CD4-positive, alpha-beta T cell treated with Interferon alpha-2 for 1 hour (primary cell): ENCODE data around the gene LPCAT1.
"Not testable (repeated sequence)": the region's sequence is repeated elsewhere in the genome, so short reads cannot be mapped to it uniquely, and the experiment has no call there.

Source experiments
- DNase-seq, 2 donors: peaks; one replicate each; pipeline ENCODE4 v3.0.0-alpha.2; 2020 to 2022

The LPCAT1 gene

DNA sequence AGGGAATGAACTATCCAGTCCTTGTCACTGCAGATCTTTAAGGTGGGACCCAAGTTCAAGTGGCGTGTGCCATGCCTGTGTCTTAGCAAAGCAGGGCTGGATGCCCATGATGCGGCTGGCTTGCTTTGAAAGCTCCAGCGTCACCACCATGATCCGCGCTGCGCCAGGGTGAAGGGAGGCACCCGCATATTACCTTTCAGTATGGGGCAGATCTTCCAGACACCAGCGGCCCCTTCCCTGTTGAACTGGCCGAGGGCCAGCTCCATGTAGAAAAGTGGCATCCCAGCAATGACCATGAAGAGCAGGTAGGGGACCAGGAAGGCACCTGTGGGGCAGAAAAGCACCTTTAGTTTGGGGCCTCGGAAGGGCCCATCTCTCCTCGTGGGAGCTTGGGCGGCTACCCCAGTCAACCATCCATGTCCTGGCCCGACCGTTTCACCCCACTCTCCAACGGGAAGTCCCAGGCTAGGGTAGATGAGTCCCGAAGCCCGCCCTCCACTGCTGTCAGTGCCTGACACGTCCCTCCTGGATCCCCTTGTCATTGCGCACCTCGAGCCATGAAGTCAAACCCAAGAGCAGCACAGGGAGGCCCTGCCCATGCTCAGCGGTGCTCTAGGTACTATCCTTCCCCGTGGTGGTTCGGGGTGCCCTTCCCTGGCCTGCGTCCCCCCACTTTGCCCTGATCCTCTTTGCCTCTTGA lies 82.4 kb downstream of the LPCAT1 start:
- DNase-seq, result no peak

GRCh38 chr5:1440098-1440493 lies 83.7 kb downstream of the LPCAT1 start:
- no peak for DNase-seq

DNA sequence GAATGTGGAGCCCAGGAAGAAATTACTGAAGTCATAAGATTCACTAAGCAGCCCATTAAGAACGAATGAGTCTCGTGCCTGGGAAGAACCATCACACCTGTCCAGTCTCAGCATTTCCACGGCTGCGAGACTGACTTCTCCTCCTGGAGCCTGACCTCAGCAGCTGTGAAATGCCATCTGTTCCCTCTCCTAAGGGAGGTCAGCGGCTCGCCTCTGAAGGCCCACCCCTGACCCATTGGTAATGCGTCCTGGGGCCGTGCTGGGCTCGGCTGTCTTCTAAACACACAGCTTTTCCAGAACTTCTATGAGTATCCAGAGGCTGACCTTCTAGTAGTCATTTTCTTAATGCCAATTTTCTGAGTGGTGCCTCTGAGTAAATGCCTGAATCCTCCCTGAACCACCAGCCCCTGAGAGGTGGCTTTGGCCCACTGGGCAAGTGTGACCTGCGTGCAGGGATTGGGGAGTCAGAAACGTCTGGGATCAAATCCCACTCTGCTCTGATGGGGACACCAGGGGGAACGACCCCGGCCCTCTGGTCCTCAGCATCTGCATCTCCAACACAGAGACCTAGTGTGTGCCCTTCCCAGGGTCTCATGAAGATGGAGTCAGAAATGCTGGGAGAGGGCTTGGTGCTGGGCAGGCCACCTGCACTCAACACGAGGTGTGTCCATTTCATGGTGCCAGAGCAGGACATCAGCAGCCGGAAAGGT lies 84.2 kb downstream of the LPCAT1 start:
- DNase-seq, result no peak

DNA sequence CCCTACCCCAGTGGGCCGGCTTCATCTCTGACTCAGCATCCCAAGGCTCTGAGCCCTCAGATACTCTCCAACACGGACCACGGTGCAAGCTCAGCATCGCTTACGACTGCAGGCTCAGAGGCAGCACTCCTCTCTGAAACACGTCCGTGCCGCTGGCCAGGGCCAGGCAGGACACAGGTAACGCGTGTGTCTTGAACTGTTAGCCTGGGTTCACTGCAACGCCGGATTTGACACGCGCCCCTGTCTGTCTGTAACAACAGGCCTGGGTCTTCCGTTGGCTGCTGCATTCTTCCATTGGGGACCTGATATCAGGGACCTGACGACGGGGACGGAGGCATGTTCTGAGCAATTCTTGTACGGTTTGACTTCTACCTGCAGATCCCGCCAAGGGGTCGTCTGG lies 84.9 kb downstream of the LPCAT1 start:
- DNase-seq, result no peak

DNA sequence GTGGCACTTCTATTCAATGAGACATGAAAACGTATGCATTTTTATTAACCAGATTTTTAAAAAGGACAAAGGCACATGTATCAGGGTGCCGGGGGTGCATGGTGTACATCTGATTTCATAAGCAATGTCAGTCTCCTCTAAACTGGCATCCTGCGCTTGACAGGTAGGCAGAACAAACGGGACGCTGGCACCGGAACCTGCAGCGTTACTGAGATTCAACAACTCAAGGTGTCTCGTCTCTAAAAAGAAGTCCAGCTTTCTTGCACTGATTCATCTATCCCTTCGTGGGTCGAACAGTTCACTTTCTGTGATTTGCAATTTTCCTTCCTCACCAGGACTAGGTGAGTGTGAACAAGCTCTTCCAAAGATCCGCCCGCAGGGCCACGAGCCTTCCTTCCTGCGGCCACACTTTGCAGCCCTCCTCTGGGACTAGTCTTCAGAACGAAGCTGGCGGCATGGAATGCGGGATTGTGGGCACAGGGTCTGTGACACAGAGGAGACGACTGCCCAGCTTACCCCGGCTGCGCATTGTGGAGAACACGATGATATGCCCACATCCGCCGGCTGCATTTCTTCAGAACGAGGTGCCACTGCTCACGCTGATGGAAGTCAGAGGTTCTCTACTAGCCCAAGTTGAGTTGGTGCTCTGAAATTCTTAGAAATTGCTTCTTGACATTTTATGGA lies 85.7 kb downstream of the LPCAT1 start:
- DNase-seq, result no peak

DNA sequence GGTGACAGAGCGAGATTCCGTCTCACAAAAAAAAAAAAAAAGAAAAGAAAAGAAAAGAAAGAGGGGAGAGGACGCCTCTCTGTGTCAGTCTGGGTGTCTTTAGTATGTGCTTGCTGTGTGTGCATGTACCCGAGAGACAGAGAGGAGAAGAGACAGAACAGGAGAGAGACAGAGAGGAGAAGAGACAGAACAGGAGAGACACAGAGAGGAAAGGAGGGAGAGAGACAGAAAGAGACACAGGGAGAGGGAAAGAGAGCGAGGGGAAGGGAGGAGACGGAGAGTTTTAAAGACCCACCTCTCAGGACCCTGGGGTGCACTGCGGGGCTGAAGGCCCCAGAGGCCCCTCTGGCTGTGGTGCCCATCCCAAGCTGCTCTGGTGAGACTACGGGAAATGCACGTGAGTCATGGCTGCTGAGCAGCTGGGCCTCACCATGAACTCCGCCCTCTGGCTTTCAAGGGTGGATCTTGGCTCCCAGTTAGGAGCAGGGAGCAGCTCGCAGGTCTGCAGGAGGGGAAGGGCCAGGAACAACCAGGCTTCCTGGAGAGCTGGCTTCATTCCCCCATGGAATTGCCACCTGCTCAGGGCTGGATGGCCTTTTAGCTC lies 86.4 kb downstream of the LPCAT1 start:
- DNase-seq, result no peak

DNA sequence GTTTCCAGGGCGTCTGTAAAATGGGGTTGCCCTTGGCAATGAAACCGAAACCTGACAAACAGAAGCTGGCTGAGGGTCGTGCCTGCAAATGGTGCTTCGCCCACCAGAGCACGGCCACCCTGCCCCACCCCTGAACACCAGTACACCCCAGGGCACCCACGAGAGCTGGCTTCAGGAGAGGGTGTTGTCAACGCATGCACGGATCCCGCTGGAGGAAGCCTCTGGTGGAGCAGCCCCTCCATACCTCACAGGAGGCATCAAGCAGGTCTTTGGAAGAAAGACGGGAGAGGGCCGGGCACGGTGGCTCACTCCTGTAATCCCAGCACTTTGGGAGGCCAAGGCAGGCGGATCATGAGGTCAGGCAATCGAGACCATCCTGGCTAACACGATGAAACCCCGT lies 87.1 kb downstream of the LPCAT1 start:
- DNase-seq, result no peak

- no peak for DNase-seq
Observed at GRCh38 chr5:1436036-1436435, 87.7 kb downstream of the LPCAT1 start.

- no peak for DNase-seq
Observed at GRCh38 chr5:1435369-1435768, 88.4 kb downstream of the LPCAT1 start.

DNA sequence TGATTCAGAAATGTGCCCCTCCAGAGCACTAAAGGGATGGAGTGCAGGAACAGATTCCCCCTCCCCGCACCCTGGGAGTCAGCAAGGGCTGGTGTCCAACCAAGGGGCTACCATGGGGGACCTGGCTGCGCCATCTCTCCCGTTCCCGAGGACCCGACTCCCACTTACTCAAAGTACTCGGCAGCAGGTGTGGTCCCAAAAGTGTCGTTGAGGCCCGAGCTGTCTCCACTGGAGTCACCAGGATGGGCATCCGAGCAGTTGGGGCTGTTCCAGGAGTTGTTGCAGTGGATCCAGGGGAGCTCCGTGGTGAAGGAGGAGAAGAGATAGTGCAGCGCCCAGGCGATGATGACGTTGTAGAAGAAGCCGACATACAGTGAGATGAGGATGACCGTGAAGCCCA lies 91.5 kb downstream of the LPCAT1 start:
- no peak for DNase-seq

DNA sequence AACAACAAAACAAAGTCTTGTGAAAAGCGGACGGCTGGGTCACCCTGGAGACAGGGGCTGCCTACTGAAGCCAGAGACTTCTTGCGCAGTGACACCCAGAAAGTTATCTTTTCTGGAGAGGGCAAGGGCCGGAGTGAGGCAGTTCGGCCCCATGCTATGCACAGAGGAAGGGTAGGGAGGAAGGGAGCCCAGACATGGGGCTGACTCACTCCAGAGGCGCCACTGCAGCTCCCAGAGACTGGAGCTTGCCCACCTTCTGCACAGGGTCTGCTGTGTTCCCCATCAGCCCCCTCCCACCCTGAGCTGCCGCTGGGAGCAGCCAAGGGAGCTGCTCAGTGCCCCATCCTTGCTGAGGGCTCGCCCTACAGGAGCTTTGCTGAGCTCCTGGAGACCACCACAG lies 91.9 kb downstream of the LPCAT1 start:
- no peak for DNase-seq

- no peak for DNase-seq
Observed at GRCh38 chr5:1431021-1431811, 92.5 kb downstream of the LPCAT1 start.

DNA sequence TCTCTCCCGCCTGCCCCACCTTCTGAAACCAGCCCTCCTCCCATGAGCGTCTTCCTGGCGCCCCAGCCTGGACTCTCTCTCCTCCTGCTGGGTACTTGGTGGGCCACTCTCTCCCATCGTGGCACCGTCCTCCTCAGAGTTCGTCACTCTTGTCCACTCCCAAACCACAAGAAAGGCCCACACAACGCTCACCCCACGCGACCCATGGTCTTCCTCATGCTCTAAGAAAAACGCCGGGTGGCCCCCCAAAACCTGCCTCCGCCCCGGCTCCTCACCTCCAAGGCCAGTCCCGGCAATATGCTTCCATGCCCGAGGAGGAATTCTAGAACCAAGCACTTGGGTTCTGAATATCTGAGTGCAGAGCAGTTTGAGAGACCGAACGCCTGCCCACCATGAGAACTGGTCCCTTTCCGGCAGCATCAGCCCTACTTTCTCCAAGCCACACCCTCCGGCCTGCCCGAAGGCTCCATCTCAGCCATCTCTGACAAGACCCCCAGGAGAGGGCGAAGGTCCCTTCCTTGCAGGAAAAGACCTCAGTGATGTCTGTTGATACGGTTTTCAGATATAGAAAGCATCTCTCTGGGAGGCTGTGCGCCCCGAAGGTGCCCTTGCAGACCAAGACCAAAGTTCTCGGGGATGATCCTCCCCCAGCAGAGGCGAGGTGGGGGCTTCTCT lies 93.5 kb downstream of the LPCAT1 start:
- DNase-seq, result no peak

DNA sequence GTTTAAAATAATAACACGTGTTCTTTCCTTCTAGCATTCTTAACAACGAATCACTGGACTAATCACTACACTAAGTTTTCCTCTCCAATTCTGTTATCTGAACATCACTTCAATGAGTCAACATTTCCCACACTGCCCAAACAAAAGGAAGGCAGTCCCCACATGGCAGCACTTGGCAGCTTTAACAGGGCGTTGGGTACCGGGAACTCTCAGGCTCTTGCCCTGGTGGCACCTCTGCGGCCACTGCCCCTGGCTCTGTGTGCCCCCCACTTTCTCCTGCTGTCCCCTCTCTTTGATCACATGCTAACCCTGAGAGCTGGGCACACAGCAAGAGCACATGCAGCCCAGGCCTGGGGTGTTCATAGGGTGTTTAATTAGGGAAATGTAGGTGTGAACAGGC lies 94.3 kb downstream of the LPCAT1 start:
- DNase-seq, result no peak

DNA sequence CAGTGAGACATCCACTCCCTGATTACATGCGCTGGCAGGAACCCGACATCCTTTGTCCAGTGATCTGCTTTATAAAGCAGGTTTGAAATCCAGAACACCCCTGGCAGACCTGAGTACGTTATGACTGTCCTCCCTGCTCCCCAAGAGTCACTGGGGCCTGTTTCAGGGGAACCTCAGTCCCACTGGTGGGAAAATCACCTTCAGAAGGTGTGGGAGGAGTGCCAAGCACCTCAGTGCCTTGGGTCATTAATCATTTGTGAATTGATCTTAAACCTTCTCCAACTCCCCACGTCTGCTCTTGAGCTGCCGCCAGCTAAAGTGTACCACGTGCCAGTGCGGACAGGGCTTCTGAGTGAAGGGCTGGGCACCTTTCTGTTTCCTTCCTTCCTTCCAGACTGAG lies 94.7 kb downstream of the LPCAT1 start:
- no peak for DNase-seq

- no peak for DNase-seq
Observed at GRCh38 chr5:1428107-1428506, 95.7 kb downstream of the LPCAT1 start.

DNA sequence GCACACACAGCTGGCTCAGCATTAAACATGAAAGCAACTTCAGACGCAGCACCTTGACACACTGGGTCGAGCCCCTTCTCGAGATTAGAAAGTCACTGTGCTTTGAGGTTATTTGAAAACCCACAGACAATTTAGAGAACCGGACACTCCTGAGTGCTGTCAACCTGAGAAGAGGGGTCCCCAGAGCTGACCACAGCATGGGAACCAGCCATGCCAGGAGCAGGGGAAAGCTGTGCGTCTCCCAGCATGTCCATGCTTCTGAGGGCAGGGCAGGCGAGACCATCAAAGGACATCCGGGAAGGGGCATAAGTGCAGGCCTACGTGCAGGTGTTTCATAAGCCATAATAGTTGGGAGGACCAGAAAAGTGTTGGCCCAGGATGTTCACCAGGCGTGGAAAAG lies 99.0 kb downstream of the LPCAT1 start:
- no peak for DNase-seq

- no peak for DNase-seq
Observed at GRCh38 chr5:1423901-1424603, 99.7 kb downstream of the LPCAT1 start.

DNA sequence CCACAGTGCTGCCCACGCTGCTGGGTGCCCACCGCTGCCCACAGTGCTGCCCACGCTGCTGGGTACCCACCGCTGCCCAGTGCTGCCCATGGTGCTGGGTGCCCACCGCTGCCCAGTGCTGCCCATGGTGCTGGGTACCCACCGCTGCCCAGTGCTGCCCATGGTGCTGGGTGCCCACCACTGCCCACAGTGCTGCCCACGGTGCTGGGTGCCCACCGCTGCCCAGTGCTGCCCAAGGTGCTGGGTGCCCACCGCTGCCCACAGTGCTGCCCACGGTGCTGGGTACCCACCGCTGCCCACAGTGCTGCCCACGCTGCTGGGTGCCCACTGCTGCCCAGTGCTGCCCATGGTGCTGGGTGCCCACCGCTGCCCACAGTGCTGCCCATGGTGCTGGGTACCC lies 101.2 kb downstream of the LPCAT1 start:
- not testable (repeated sequence) for DNase-seq

DNA sequence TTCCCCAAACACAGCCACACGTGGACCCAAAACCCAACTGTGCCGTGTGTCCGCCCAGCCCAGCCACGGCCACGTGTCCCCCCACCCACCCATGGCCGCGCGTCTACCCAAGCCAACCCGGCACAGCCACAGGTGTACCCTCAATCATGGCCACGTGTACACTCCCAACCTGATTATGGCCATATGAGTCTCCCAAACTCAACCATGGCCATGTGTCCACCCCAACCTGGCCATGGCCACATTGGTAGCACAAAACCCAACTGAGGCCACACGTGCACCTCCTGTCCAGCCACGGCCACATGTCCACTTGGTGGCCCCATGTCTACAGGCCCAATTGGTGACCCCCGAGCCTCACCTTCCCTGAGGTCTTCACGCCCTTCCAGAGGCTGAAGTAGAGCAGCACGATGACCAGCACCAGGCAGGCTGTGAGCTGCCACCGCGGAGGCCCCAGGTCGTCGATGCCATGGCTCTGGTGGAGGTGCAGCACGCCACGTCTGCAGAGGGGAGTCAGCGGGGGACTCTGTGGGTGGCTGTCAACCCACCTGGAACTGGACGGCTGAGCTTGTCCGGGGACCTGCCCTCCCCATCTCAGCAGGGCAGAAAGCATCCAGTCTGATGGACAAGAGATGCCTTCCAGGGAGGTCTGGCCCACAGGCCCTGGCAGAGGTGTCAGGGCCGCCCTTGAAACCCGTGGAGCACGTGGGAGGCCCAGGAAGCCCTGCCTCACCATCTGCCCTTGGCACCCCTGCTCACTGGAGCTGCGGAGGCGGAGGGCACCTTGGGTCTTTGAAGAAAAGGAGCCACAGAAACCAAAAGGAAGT lies 102.0 kb downstream of the LPCAT1 start:
- DNase-seq, result no peak
